Measurements from ENCODE around the gene NEDD9. TPM values are rescaled to one million over a fixed set of nuclear protein-coding genes. Genes with fewer than 3 reads are reported as not detected.

The NEDD9 gene
- total and polyA plus RNA-seq, 2 of the 13 experiments (the other 11 are each of a cell fraction or from before 2014, with no cell fraction given): 27.1 to 389 TPM

DNA sequence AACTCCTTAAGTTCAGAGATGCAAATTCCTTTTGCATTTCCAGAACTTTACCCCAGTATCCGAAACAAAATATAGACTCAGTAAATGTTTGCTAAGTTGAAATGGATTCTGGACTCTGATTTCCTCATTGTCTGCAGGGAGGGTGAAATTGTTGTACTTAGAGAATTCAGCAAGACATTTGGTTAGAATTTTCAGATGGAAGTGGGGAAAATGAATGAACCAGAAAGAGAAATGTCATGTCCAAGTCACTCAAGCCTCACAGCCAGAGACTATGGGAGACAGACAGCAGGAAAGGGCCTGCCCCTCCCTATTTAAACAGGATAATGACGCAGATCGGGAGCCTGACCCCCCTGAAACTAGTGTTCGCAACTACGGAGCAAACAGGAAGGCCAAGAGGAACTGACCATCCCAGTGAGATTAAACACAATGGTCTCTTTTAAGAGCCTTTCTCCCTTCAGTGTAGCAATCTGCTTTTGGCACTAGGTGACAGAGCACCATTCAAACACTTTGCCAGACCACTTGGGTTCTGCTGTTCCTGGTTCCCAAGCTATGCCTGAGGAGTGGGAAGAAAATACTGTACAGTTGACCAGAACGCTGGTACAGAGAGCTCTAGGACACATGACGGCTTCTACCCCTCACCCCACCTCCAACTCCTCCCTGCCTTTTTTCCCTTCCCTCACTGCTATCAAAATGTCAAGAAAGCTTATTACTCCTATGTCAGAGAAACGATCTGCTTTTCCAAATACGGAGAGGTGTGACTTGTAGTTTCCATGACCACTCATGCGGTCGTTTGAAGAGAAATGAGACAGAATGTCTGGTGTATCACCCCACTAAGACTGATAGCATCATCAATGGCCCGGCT lies 13.7 kb downstream of the NEDD9 start (continued):
- TF ChIP-seq, protein P1, sequence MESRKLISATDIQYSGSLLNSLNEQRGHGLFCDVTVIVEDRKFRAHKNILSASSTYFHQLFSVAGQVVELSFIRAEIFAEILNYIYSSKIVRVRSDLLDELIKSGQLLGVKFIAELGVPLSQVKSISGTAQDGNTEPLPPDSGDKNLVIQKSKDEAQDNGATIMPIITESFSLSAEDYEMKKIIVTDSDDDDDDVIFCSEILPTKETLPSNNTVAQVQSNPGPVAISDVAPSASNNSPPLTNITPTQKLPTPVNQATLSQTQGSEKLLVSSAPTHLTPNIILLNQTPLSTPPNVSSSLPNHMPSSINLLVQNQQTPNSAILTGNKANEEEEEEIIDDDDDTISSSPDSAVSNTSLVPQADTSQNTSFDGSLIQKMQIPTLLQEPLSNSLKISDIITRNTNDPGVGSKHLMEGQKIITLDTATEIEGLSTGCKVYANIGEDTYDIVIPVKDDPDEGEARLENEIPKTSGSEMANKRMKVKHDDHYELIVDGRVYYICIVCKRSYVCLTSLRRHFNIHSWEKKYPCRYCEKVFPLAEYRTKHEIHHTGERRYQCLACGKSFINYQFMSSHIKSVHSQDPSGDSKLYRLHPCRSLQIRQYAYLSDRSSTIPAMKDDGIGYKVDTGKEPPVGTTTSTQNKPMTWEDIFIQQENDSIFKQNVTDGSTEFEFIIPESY (CRISPR knock-in tag; IDR thresholded peaks at IDR 0.05): 0 out of 2 replicates have a peak, but pooled peaks have one; percentile 34
- TF ChIP-seq, protein P2, sequence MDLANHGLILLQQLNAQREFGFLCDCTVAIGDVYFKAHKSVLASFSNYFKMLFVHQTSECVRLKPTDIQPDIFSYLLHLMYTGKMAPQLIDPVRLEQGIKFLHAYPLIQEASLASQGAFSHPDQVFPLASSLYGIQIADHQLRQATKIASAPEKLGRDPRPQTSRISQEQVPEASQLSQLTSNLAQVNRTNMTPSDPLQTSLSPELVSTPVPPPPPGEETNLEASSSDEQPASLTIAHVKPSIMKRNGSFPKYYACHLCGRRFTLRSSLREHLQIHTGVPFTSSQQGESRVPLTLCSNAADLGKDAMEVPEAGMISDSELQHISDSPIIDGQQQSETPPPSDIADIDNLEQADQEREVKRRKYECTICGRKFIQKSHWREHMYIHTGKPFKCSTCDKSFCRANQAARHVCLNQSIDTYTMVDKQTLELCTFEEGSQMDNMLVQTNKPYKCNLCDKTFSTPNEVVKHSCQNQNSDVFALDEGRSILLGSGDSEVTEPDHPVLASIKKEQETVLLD (CRISPR knock-in tag; IDR thresholded peaks at IDR 0.05; ENCODE audit: low read depth): no peak
- TF ChIP-seq, protein P3, sequence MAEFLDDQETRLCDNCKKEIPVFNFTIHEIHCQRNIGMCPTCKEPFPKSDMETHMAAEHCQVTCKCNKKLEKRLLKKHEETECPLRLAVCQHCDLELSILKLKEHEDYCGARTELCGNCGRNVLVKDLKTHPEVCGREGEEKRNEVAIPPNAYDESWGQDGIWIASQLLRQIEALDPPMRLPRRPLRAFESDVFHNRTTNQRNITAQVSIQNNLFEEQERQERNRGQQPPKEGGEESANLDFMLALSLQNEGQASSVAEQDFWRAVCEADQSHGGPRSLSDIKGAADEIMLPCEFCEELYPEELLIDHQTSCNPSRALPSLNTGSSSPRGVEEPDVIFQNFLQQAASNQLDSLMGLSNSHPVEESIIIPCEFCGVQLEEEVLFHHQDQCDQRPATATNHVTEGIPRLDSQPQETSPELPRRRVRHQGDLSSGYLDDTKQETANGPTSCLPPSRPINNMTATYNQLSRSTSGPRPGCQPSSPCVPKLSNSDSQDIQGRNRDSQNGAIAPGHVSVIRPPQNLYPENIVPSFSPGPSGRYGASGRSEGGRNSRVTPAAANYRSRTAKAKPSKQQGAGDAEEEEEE (CRISPR knock-in tag; IDR thresholded peaks at IDR 0.05; ENCODE audit: borderline replicate concordance): no peak
- TF ChIP-seq ZBTB8A (CRISPR knock-in tag; IDR thresholded peaks at IDR 0.05; ENCODE audit: borderline replicate concordance, low read depth) (no peak; the same call in 1 of the 2 replicates), BORCS8-MEF2B (CRISPR knock-in tag; IDR thresholded peaks at IDR 0.05) (peak; percentile 60; the same call in 1 of the 2 replicates), TBX2 (CRISPR knock-in tag; IDR thresholded peaks at IDR 0.05; ENCODE audit: borderline replicate concordance) (peak; percentile 95), ARNTL (CRISPR knock-in tag; IDR thresholded peaks at IDR 0.05) (peak; percentile 57), POLR2AphosphoS2 (IDR thresholded peaks at IDR 0.05; ENCODE audit: low read depth, low read length) (peak; percentile 68), ZNF354B (CRISPR knock-in tag; IDR thresholded peaks at IDR 0.05) (no peak), CC2D1A (CRISPR knock-in tag; IDR thresholded peaks at IDR 0.05) (no peak), ZNF333 (CRISPR knock-in tag; IDR thresholded peaks at IDR 0.05; ENCODE audit: borderline replicate concordance) (no peak), SSRP1 (CRISPR knock-in tag; IDR thresholded peaks at IDR 0.05) (peak; percentile 46), ZNF768 (CRISPR knock-in tag; IDR thresholded peaks at IDR 0.05) (no peak), ZNF510 (CRISPR knock-in tag; IDR thresholded peaks at IDR 0.05; ENCODE audit: low read depth) (no peak), TEAD3 (CRISPR knock-in tag; optimal IDR thresholded peaks at IDR 0.05; ENCODE audit: borderline replicate concordance) (peak; percentile 81), MXD4 (CRISPR knock-in tag; IDR thresholded peaks at IDR 0.05) (peak; percentile 49; the same call in 1 of the 2 replicates), ZNF652 (CRISPR knock-in tag; IDR thresholded peaks at IDR 0.05; ENCODE audit: borderline replicate concordance, low read depth) (no peak)
- TF ChIP-seq, protein P4, sequence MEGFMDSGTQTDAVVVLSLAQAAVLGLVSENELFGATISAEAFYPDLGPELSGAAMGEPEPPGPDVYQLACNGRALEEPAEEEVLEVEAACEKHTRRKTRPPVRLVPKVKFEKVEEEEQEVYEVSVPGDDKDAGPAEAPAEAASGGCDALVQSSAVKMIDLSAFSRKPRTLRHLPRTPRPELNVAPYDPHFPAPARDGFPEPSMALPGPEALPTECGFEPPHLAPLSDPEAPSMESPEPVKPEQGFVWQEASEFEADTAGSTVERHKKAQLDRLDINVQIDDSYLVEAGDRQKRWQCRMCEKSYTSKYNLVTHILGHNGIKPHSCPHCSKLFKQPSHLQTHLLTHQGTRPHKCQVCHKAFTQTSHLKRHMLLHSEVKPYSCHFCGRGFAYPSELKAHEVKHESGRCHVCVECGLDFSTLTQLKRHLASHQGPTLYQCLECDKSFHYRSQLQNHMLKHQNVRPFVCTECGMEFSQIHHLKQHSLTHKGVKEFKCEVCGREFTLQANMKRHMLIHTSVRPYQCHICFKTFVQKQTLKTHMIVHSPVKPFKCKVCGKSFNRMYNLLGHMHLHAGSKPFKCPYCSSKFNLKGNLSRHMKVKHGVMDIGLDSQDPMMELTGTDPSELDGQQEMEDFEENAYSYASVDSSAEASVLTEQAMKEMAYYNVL (CRISPR knock-in tag; IDR thresholded peaks at IDR 0.05; ENCODE audit: borderline replicate concordance): 0 out of 2 replicates have a peak, but pooled peaks have one; percentile 54
- TF ChIP-seq, protein P5, sequence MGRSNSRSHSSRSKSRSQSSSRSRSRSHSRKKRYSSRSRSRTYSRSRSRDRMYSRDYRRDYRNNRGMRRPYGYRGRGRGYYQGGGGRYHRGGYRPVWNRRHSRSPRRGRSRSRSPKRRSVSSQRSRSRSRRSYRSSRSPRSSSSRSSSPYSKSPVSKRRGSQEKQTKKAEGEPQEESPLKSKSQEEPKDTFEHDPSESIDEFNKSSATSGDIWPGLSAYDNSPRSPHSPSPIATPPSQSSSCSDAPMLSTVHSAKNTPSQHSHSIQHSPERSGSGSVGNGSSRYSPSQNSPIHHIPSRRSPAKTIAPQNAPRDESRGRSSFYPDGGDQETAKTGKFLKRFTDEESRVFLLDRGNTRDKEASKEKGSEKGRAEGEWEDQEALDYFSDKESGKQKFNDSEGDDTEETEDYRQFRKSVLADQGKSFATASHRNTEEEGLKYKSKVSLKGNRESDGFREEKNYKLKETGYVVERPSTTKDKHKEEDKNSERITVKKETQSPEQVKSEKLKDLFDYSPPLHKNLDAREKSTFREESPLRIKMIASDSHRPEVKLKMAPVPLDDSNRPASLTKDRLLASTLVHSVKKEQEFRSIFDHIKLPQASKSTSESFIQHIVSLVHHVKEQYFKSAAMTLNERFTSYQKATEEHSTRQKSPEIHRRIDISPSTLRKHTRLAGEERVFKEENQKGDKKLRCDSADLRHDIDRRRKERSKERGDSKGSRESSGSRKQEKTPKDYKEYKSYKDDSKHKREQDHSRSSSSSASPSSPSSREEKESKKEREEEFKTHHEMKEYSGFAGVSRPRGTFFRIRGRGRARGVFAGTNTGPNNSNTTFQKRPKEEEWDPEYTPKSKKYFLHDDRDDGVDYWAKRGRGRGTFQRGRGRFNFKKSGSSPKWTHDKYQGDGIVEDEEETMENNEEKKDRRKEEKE (IDR thresholded peaks at IDR 0.05): no peak

Data from HepG2 (cell line).